ENCODE results near the gene ALKBH6.
"Not testable (repeated sequence)": the region's sequence is repeated elsewhere in the genome, so short reads cannot be mapped to it uniquely, and the experiment has no call there.

ALKBH6 gene

GRCh38 chr19:35993923-35994598, 20.0 kb downstream of the ALKBH6 start:
- Mint-ChIP-seq H3K4me1 (ENCODE audit: low read depth in 2 of 2) (peaks cover 25 to 26% of the 10 kb centered on the region in 2 donors), H3K27me3 (peaks cover 6 to 8% of the 10 kb centered on the region in 2 donors), H3K4me3 (peak overlapping the region; percentile 90 to 95), H3K27ac (no peak overlapping the region), H3K9me3 (no peaks in the 10 kb centered on the region), H3K36me3 (ENCODE audit: insufficient read depth) (peaks cover 8% of the 10 kb centered on the region)
- no peak for ATAC-seq (replicated peaks)
- no peak for DNase-seq

GRCh38 chr19:35992907-35993765, 20.9 kb downstream of the ALKBH6 start:
- Mint-ChIP-seq H3K27ac (peak overlapping the region in 1 of 2 donors; percentile 25), H3K36me3 (ENCODE audit: insufficient read depth) (peaks cover 7% of the 10 kb centered on the region), H3K4me1 (ENCODE audit: low read depth in 2 of 2) (peaks cover 25 to 26% of the 10 kb centered on the region in 2 donors), H3K27me3 (peaks cover 11 to 17% of the 10 kb centered on the region in 2 donors), H3K9me3 (no peaks in the 10 kb centered on the region), H3K4me3 (peak overlapping the region; percentile 18 to 95)
- DNase-seq: no peak
- ATAC-seq (replicated peaks): no peak

DNA sequence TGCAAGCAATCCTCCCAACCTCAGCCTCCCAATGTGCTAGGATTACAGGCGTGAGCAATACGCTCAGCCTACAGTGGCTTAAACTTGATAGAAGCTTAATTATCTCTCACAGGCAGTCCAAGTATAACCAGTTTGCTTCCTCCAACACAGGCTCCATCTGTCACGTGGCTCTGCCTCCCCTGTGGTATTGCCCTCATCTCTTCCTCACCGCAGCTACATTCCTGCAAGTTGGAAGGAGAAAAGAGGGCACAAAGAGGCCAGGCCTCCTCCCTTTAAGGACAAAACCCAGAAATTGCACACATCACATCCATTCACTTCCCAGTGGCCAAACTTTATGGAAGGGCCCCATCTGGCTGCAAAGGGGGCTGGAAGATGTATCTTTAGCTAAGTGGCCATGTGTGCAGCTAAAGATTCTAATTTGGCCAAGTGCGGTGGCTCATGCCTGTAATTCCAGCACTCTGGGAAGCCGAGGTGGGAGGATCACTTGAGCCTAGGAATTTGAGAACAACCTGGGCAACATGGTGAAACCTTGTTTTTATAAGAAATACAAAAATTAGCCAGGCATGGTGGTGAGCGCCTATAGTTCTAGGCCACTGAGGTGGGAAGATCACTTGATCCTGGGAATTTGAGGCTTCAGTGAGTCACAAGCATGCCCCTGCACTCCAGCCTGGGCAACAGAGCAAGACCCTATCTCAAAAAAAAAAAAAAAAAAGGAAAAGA, 22.1 kb downstream of the ALKBH6 start:
- Mint-ChIP-seq H3K36me3 (ENCODE audit: insufficient read depth) (peaks cover 4% of the 10 kb centered on the region), H3K27ac (no peak overlapping the region), H3K4me1 (ENCODE audit: low read depth in 2 of 2) (peaks cover 16 to 20% of the 10 kb centered on the region in 2 donors), H3K4me3 (no peak overlapping the region), H3K9me3 (no peaks in the 10 kb centered on the region), H3K27me3 (peaks cover 21 to 29% of the 10 kb centered on the region in 2 donors)
- ATAC-seq (replicated peaks) (no peak), DNase-seq (no peak)

GRCh38 chr19:35990771-35991730, 23.0 kb downstream of the ALKBH6 start:
- DNase-seq (no peak), ATAC-seq (replicated peaks) (no peak)
- Mint-ChIP-seq H3K27ac (no peak overlapping the region), H3K4me3 (no peak overlapping the region), H3K36me3 (ENCODE audit: insufficient read depth) (peaks cover 4% of the 10 kb centered on the region), H3K4me1 (ENCODE audit: low read depth in 2 of 2) (peaks cover 8 to 16% of the 10 kb centered on the region in 2 donors), H3K27me3 (peaks cover 30 to 38% of the 10 kb centered on the region in 2 donors), H3K9me3 (no peaks in the 10 kb centered on the region)

DNA sequence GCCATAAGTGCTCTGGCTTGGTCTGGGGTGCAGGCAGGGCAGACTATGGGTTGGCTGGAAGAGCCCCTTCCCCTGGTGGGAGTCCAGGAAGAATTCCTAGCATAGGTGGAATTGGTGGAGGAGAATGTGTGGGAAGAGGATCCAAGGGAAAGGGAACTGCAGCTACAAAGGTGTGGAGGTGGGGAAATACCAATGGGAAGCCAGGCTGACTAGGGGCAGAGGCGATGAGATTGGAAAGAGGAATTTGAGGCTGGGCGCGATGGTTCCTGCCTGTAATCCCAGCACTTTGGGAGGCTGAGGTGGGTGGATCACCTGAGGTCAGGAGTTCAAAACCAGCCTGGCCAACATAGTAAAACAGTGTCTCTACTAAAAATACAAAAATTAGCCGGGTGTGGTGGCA, 23.9 kb downstream of the ALKBH6 start:
- no peak overlapping the region for H3K27ac Mint-ChIP-seq
- DNase-seq: no peak
- H3K36me3 Mint-ChIP-seq (ENCODE audit: insufficient read depth): peaks cover 4% of the 10 kb centered on the region
- no peak overlapping the region for H3K4me3 Mint-ChIP-seq
- H3K4me1 Mint-ChIP-seq (ENCODE audit: low read depth in 2 of 2): peaks cover 3 to 11% of the 10 kb centered on the region in 2 donors
- no peak for ATAC-seq (replicated peaks)
- peaks cover 39 to 47% of the 10 kb centered on the region in 2 donors for H3K27me3 Mint-ChIP-seq
- no peaks in the 10 kb centered on the region for H3K9me3 Mint-ChIP-seq

GRCh38 chr19:35988824-35989223, 25.2 kb downstream of the ALKBH6 start:
- ATAC-seq (replicated peaks): no peak
- no peak overlapping the region for H3K4me3 Mint-ChIP-seq
- no peak overlapping the region for H3K27ac Mint-ChIP-seq

DNA sequence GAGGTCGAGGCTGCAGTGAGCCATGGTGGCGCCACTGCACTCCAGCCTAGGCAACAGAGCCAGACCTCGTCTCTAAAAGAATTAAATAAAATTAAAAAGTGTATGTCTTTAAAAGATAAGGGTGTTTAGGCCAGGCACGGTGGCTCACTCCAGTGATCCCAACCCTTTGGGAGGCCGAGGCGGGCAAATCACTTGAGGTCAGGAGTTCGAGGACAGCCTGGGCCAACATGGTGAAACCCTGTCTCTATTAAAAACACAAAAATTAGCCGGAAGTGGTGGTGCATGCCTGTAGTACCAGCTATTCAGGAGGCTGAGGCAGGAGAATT, 26.5 kb downstream of the ALKBH6 start:
- DNase-seq: no peak
- Mint-ChIP-seq H3K4me1 (ENCODE audit: low read depth in 2 of 2) (peaks cover 0 to 5% of the 10 kb centered on the region in 2 donors), H3K27ac (no peak overlapping the region), H3K9me3 (no peaks in the 10 kb centered on the region), H3K27me3 (peaks cover 58 to 73% of the 10 kb centered on the region in 2 donors), H3K4me3 (peak overlapping the region; percentile 61 to 63), H3K36me3 (ENCODE audit: insufficient read depth) (no peaks in the 10 kb centered on the region)
- ATAC-seq (replicated peaks): no peak

More at GRCh38 chr19:35988824-35989223, 25.2 kb downstream of the ALKBH6 start:
- peaks cover 0 to 5% of the 10 kb centered on the region in 2 donors for H3K4me1 Mint-ChIP-seq (ENCODE audit: low read depth in 2 of 2)
- no peaks in the 10 kb centered on the region for H3K9me3 Mint-ChIP-seq
- no peak for DNase-seq
- H3K36me3 Mint-ChIP-seq (ENCODE audit: insufficient read depth): no peaks in the 10 kb centered on the region
- peaks cover 52 to 60% of the 10 kb centered on the region in 2 donors for H3K27me3 Mint-ChIP-seq

GRCh38 chr19:35986664-35987570, 27.1 kb downstream of the ALKBH6 start:
- Mint-ChIP-seq H3K36me3 (ENCODE audit: insufficient read depth) (no peaks in the 10 kb centered on the region), H3K4me1 (ENCODE audit: low read depth in 2 of 2) (peaks cover 0 to 5% of the 10 kb centered on the region in 2 donors), H3K9me3 (no peaks in the 10 kb centered on the region), H3K27ac (no peak overlapping the region), H3K27me3 (peaks cover 58 to 79% of the 10 kb centered on the region in 2 donors), H3K4me3 (peak overlapping the region; percentile 61 to 63)
- peak; percentile 54 for ATAC-seq (replicated peaks)
- DNase-seq: no peak

GRCh38 chr19:35986111-35986510, 27.9 kb downstream of the ALKBH6 start:
- Mint-ChIP-seq H3K9me3 (no peaks in the 10 kb centered on the region), H3K4me1 (ENCODE audit: low read depth in 2 of 2) (peaks cover 0 to 5% of the 10 kb centered on the region in 2 donors), H3K27ac (no peak overlapping the region), H3K36me3 (ENCODE audit: insufficient read depth) (no peaks in the 10 kb centered on the region), H3K4me3 (peak overlapping the region in 1 of 2 donors; percentile 61), H3K27me3 (peaks cover 63 to 85% of the 10 kb centered on the region in 2 donors)
- no peak for ATAC-seq (replicated peaks)
- no peak for DNase-seq

- Mint-ChIP-seq H3K4me3 (no peak overlapping the region), H3K27ac (no peak overlapping the region), H3K36me3 (ENCODE audit: insufficient read depth) (no peaks in the 10 kb centered on the region), H3K27me3 (peaks cover 58 to 87% of the 10 kb centered on the region in 2 donors), H3K4me1 (ENCODE audit: low read depth in 2 of 2) (peaks cover 0 to 5% of the 10 kb centered on the region in 2 donors), H3K9me3 (no peaks in the 10 kb centered on the region)
- ATAC-seq (replicated peaks) (no peak), DNase-seq (no peak)
Observed at GRCh38 chr19:35983177-35983576, 30.8 kb downstream of the ALKBH6 start.

DNA sequence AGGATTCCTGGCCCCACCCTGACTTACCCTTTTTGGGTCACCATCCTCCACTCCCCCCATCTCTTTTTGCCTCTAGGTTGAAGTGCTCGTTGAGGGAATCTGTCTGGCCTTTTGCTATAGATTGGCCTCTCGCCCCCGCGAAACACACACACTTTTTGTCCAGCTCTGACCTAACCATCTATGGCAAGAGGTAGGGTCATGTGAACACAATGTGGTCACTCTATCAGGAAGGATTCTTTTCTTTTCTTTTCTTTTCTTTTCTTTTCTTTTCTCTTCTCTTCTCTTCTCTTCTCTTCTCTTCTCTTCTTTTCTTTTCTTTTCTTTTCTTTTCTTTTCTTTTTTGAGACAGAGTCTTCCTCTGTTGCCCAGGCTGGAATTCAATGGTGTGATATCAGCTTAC, 33.0 kb downstream of the ALKBH6 start:
- H3K9me3 Mint-ChIP-seq; H3K4me1 Mint-ChIP-seq (ENCODE audit: low read depth in 2 of 2); DNase-seq; H3K36me3 Mint-ChIP-seq (ENCODE audit: insufficient read depth); H3K27ac Mint-ChIP-seq; H3K4me3 Mint-ChIP-seq; ATAC-seq (replicated peaks): not testable (repeated sequence)
- H3K27me3 Mint-ChIP-seq: peaks cover 38 to 73% of the 10 kb centered on the region in 2 donors

All from effector memory CD8-positive, alpha-beta T cell (primary cell).